Measurements from ENCODE around the gene TNRC6B.
A peak's percentile ranks its signal among the peaks of the same experiment; 100 is the strongest.

Gene TNRC6B

GRCh38 chr22:40202225-40202944, 24.7 kb downstream of the TNRC6B start:
- no peak overlapping the region for H3K4me3 ChIP-seq (ENCODE audit: control insufficient read depth, low read depth, low read length)
- DNase-seq (ENCODE audit: low read depth) = no peak
- no peak for TF ChIP-seq CTCF (conservative IDR thresholded peaks at IDR 0.05; ENCODE audit: control insufficient read depth, insufficient read depth, low read depth, low read length)

GRCh38 chr22:40203572-40203971, 25.8 kb downstream of the TNRC6B start:
- TF ChIP-seq CTCF (conservative IDR thresholded peaks at IDR 0.05; ENCODE audit: control insufficient read depth, insufficient read depth, low read depth, low read length) = no peak
- DNase-seq (ENCODE audit: low read depth) = no peak
- no peak overlapping the region for H3K4me3 ChIP-seq (ENCODE audit: control insufficient read depth, low read depth, low read length)

GRCh38 chr22:40204321-40205116, 26.8 kb downstream of the TNRC6B start:
- DNase-seq (ENCODE audit: low read depth) = peak; percentile 80
- TF ChIP-seq CTCF (conservative IDR thresholded peaks at IDR 0.05; ENCODE audit: control insufficient read depth, insufficient read depth, low read depth, low read length) = no peak
- no peak overlapping the region for H3K4me3 ChIP-seq (ENCODE audit: control insufficient read depth, low read depth, low read length)

- no peak for TF ChIP-seq CTCF (conservative IDR thresholded peaks at IDR 0.05; ENCODE audit: control insufficient read depth, insufficient read depth, low read depth, low read length)
- no peak overlapping the region for H3K4me3 ChIP-seq (ENCODE audit: control insufficient read depth, low read depth, low read length)
- DNase-seq (ENCODE audit: low read depth) = no peak
Measured at GRCh38 chr22:40206561-40206960, 28.8 kb downstream of the TNRC6B start.

GRCh38 chr22:40210818-40211217, 33.1 kb downstream of the TNRC6B start:
- no peak overlapping the region for H3K4me3 ChIP-seq (ENCODE audit: control insufficient read depth, low read depth, low read length)
- TF ChIP-seq CTCF (conservative IDR thresholded peaks at IDR 0.05; ENCODE audit: control insufficient read depth, insufficient read depth, low read depth, low read length) = no peak
- DNase-seq (ENCODE audit: low read depth) = no peak

GRCh38 chr22:40211476-40212054, 33.8 kb downstream of the TNRC6B start:
- no peak for DNase-seq (ENCODE audit: low read depth)
- no peak for TF ChIP-seq CTCF (conservative IDR thresholded peaks at IDR 0.05; ENCODE audit: control insufficient read depth, insufficient read depth, low read depth, low read length)
- H3K4me3 ChIP-seq (ENCODE audit: control insufficient read depth, low read depth, low read length) = no peak overlapping the region

All from fibroblast of mammary gland (primary cell).